ENCODE results near the gene AGBL1.

AGBL1 gene

DNA sequence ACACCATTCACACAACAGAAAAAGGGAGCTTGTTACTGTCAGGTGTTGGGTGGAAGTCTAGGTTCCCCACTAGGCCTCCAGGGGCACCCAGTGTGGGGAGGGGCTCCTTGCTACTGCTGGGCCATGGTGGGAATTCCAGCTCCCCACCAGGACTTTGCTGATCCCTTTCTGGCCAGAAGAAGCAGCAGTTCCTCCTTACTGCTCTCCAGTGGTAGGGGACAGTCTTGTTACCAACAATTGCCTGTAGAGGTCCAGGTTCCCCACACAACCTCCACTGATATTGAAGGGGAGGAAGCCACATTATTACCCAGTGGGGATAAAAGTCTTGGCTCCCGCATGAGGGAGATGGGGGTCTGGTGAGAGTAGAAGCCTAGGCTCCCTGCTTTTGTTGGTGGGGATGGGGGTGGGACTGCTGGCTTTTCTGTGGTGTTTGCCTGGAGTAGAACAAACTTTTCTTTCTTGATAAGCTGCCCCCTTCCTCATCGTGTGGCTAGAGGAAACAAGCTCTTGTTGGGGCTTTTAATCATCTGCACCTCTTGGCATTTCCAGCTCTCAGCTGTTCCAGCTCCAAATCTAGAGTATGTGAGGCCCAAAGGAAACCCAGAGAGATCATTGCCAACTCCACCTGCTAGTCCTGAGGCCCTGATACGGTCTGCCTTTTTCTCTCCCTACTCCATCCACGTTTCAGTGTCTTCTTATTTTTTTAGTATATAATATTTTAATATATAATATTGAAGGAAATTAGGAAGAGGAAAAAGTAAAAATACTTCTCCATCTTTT lies 824.2 kb downstream of the AGBL1 start:
- DNase-seq, result no peak

GRCh38 chr15:86905625-86906256 lies 826.1 kb downstream of the AGBL1 start:
- DNase-seq, result no peak

DNA sequence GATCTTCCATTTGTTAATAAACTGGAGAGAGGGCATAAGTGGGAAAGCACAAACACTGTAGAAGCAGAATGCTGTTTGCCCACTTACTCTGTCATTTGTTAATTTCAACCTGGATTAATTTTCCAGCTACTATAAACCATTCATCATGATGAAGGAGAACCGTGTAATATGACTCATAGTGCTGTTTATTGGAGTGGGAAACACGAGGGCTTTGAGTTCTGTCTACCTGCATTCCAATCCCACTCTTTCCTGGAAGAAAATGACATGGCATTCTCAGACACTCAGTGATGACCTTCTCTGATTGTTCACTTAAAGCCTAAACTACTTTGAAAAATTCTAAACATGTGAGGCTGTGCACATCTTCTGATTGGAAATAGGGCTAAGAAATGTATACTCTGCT lies 826.7 kb downstream of the AGBL1 start:
- DNase-seq, result no peak

GRCh38 chr15:86911022-86911421 lies 831.4 kb downstream of the AGBL1 start:
- no peak for DNase-seq

DNA sequence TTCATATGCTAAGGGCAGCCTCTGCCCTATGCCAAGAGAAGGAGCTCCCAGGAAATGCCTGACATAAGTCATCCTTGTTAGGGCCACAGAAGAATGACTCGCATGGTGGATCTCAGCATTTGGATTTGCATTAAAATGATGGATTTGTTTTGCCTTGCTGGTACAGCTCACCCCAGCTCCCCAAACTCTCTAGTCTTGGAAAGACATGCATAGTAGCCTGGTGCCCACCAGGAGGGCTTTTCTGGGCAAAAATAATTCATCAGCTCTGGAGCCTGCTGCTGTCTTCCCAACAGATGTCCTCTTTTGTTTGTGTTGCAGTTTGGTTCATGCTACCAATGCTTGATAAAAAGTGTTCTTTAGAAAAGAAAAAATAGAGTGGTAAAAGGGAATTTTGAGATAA lies 833.0 kb downstream of the AGBL1 start:
- DNase-seq, result no peak

GRCh38 chr15:86915811-86916331 lies 836.2 kb downstream of the AGBL1 start:
- DNase-seq, result peak; percentile 62

GRCh38 chr15:86916671-86917360 lies 837.1 kb downstream of the AGBL1 start:
- DNase-seq, result no peak

- DNase-seq, result no peak
These were observed 837.6 kb downstream of the AGBL1 start for GRCh38 chr15:86917361-86917671.

GRCh38 chr15:86919581-86919980 lies 839.9 kb downstream of the AGBL1 start:
- no peak for DNase-seq

DNA sequence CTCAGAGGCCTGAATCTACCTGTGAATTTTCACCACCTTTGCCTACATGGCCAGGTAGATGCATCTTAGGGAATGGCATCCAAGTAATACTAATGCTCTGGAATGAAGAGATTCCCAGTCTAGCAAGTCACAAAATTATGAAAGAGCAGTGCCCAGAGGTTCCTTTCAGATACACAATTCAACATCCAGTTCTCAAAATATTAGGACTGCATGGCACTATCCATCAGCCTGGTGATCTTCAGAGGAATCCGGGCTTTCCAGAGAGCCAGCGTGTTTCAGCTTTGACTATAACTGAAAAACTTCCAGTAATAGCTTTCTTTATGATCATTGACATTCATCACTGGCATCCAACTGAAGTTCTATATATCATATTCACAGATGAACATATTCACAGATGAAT lies 849.8 kb downstream of the AGBL1 start:
- DNase-seq, result no peak

DNA sequence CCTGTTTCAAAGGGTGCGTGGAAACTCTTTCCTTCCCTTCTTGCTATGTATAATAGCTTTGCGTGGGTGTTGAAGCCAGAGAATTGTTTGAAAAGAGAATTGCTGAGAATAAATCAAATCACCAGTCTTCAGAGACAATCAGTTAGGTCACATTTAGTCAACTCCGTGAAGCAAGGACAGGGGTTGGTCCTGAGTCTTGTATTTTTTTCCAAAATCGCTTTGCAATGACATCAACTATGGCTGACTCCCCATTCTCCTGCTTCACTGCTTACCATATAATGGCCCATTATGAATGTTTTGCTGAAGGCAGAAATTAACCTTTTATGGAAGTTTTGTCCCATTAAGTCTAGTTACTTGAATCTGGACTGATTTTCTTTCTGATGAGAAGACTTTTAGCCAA lies 852.8 kb downstream of the AGBL1 start:
- no peak for DNase-seq

DNA sequence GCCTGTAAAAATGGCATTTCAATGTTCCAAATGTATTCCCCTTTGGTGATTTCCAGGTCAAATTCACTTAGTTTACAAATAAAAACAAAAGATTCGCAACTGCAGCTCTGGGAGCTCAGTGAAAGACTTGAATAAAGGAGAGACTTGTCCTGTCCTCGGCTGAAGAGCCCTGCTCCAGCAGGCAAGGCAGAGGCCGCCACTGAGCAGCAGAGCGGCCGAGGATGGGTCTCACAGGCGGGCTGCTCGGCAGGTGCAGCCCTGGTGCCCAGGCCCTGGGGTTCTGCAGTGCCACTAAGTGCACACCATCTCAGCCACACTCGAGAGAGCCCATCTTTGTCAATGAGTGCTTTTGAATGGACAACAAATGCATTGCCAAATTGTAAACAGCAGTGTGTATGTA lies 856.2 kb downstream of the AGBL1 start:
- no peak for DNase-seq

GRCh38 chr15:86942285-86942684 lies 862.6 kb downstream of the AGBL1 start:
- no peak for DNase-seq

DNA sequence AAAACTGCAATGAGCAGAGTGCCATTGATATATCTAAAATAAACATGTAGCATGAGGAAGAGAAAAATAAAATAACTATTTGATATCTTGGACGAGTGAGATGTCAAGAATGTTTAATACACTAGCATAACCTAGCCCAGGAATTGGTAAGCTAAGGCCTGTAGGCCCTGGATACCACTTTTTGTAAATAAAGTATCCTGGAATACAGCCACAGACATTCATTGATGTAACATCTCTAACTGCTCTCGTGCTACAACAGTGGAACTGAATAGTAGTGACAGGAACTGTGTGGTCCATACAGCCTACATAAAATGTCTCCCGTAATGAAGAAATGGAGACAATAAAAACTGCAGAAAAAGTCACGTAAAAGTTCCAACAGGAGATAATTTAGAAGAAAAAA lies 869.0 kb downstream of the AGBL1 start:
- DNase-seq, result no peak

DNA sequence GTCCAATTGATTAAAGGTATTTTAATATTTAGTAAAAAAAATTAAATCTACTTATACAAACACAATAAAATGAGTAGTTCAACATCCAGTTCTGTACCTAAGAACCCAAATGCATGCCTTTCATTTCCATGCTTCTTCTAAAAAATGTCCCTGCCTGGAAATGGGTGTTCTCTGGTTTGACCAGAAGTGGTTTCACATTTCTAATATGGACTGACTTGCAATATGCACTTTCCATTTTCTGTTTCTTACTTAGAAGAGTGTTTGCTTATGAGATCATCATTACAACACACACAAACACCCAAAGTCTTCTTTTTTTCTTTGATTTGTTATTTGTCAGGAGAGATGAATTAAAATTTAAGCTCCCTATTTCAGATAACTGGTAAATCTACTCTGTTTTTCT lies 879.6 kb downstream of the AGBL1 start:
- DNase-seq, result no peak

- DNase-seq, result no peak
These were observed 882.0 kb downstream of the AGBL1 start for GRCh38 chr15:86961669-86962068.

DNA sequence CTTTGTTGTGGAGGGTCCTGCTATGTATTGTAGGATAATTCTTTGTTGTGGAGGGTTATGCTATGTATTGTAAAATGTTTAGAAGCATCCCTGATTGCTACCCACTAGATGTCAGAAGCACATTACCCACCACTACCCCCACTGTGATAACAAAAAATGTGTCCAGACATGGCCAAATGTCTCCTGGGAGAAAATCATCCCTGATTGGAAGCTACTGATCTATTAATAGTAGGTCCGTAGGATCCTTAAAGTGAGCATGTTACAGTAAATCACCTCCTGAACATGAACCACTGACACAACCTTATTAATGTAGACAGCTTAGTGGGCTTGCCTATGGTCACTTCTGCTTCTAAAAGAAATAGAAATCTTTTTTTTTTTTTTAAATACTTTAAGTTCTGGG lies 884.6 kb downstream of the AGBL1 start:
- DNase-seq, result no peak

DNA sequence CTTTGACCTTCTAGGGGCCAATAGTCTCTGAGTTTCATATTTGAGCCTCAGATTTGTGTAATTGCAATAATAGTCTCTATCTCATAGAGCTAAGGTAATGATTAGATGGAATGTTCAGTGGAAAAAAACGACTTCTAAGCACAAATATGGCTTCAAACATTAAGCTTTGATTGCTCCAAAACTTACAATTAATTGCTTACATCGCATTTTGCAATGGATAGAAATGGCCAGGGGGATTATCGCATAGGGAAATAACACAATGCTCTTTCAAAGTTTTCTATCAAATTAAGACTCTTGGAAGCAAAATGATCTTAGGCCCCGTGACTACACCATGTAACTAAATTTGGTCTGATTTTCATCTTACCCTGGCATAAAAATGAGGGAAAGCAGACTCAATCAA lies 888.6 kb downstream of the AGBL1 start:
- DNase-seq, result no peak

DNA sequence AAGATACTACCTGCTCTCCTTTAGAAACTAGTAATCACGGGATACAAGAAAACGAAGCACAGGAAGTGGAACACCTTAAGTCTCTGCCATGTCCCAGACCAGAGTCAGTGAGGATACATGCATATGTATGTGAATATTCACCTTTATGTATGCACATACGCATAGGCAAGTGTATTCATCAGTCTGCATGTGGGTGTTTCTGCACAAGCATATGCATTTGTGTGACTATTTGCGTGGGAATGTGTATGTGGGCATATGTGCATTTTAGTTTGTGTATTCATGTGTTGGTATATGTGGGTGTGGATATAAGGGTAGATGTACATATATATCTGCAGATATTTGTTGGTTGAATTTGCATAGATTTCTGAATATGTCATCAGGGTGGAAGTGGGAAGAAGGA lies 889.7 kb downstream of the AGBL1 start:
- DNase-seq, result no peak

DNA sequence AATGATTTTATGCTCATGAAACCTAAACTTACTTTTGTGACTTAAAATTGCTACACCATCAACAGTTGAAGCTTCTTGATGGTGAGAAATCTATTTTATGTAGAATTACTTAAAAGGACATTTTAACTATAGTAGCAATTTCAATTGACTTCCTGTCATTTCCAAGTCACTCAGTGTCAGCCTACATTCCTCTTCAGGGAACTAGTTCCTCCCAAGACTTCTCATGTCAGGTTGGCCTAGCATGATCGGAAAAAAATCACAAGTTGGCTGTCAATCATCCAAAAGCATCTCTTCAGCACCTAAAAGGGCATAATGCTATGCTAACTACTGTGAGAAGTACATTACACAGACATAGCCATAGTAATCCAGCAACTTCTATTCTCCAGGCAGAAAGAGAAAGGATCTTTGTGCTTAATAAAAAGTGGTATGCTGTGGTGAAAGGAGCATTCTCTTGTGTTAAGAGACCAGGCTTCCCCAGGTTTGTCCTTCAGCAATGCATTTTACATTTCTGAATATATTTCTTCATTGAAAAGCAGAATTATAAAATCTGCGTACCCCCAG lies 893.7 kb downstream of the AGBL1 start:
- no peak for DNase-seq

DNA sequence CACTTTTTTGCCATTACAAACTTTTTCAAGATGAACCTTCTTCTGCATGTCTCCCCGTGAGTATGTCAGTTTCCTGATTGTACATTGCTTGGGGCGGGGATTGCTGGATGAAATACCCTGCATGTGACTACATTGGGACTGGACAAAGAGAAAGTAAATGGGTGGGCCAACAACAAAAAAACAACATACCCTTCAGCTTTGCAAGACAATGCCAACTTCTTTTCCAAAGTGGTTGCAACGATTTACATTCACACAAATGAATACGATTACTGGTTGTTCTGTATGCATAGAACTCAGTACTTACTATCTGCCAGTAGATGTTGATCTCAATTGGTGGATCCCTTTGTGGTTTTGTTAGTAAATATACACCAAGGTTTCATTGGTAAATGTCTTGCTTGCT lies 908.4 kb downstream of the AGBL1 start:
- no peak for DNase-seq

- DNase-seq, result no peak
These were observed 942.1 kb downstream of the AGBL1 start for GRCh38 chr15:87021751-87022150.

DNA sequence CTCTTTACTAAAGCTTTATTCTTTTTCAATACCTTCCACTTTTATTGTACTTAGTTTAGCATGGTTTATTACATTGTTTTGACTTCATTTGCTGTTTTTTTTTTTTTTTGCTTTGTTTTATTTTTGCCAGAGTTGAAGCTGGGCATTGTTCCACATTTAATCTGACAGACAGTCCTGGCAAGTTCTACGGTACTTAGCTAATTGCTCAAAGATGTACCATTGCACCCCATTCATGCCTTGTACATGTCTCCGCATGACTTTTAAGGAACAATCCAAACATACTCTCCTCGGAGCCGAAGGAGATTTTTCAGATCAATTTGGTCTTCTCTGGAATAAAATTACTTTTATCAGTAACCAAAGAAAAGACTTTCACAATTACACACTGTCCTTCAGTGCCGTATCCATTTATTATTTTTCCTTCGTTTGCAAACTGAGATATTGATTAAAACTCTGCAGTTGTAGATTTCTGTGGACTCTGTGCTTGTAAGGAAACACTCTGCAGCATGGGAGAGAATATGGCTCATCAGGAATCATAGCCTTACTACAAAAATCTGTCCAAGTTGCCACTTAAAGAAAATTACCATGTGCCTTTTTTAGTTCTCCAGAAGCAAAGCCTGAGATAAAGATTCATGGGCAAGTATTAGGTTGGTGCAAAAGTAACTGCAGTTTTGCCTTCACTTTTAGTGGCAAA lies 952.0 kb downstream of the AGBL1 start:
- DNase-seq, result no peak

Data from hematopoietic multipotent progenitor cell treated with erythropoietin and hydrocortisone succinate and interleukin-3 and kit ligand, for 4 days (in vitro differentiated cells).